ENCODE data around the gene ZFAND2A.
"Not testable (repeated sequence)": the region's sequence is repeated elsewhere in the genome, so short reads cannot be mapped to it uniquely, and the experiment has no call there.

DNA sequence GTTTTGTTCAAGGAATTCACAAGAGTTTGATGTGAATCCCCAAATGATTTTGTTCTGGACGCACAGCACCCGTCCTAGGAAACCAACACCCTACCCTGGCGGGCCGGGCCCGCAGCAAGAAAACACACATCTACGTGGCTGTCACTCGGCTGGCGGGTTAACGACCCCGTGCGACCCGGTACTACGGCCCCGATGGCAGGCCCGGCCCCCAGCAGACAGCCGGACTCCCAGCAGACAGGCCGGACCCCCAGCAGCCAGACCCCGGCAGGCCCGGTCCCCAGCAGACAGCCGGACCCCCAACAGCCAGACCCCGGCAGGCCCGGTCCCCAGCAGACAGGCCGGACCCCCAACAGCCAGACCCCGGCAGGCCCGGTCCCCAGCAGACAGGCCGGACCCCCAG lies 765 bp downstream of the ZFAND2A start:
- TF ChIP-seq, protein P1, sequence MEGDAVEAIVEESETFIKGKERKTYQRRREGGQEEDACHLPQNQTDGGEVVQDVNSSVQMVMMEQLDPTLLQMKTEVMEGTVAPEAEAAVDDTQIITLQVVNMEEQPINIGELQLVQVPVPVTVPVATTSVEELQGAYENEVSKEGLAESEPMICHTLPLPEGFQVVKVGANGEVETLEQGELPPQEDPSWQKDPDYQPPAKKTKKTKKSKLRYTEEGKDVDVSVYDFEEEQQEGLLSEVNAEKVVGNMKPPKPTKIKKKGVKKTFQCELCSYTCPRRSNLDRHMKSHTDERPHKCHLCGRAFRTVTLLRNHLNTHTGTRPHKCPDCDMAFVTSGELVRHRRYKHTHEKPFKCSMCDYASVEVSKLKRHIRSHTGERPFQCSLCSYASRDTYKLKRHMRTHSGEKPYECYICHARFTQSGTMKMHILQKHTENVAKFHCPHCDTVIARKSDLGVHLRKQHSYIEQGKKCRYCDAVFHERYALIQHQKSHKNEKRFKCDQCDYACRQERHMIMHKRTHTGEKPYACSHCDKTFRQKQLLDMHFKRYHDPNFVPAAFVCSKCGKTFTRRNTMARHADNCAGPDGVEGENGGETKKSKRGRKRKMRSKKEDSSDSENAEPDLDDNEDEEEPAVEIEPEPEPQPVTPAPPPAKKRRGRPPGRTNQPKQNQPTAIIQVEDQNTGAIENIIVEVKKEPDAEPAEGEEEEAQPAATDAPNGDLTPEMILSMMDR (IDR thresholded peaks at IDR 0.05) = not testable (repeated sequence)
- not testable (repeated sequence) for TF ChIP-seq POLR2A (IDR thresholded peaks at IDR 0.05)
